ENCODE measurements around the gene CLDN10.

DNA sequence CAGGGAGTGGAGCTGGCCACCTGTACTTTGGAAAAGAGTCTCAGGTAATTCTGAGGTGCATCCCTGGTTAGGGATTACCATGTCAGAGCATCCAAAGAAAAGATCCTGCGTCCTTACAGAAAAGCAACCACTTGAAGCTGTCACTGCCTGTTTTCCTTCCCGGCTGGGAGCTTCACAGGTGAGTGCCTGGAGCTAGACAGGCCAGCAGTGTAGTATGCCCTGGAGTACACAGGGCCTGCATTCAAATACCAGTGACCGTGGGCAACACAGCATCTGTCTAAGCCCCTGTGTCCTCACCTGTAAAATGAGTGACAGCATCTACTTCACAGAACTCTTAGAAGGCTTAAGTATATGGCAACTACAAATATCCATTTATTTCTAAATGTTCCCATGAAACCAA, 63.0 kb downstream of the CLDN10 start:
- no peak for TF ChIP-seq POLR2AphosphoS5 (IDR thresholded peaks at IDR 0.05)
- TF ChIP-seq, protein P1, sequence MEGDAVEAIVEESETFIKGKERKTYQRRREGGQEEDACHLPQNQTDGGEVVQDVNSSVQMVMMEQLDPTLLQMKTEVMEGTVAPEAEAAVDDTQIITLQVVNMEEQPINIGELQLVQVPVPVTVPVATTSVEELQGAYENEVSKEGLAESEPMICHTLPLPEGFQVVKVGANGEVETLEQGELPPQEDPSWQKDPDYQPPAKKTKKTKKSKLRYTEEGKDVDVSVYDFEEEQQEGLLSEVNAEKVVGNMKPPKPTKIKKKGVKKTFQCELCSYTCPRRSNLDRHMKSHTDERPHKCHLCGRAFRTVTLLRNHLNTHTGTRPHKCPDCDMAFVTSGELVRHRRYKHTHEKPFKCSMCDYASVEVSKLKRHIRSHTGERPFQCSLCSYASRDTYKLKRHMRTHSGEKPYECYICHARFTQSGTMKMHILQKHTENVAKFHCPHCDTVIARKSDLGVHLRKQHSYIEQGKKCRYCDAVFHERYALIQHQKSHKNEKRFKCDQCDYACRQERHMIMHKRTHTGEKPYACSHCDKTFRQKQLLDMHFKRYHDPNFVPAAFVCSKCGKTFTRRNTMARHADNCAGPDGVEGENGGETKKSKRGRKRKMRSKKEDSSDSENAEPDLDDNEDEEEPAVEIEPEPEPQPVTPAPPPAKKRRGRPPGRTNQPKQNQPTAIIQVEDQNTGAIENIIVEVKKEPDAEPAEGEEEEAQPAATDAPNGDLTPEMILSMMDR (IDR thresholded peaks at IDR 0.05), result no peak
